ENCODE data around the gene NAP1L4.
A peak's percentile ranks its signal among the peaks of the same experiment; 100 is the strongest.

The NAP1L4 gene

GRCh38 chr11:2952290-2952689 lies 39.8 kb downstream of the NAP1L4 start:
- no peak overlapping the region for H3K27ac ChIP-seq (ENCODE audit: low read depth, low read length)
- H3K9me3 ChIP-seq (ENCODE audit: control insufficient read depth, insufficient read depth, low read depth, low read length): no peaks in the 10 kb centered on the region
- peaks cover 100% of the 10 kb centered on the region for H3K36me3 ChIP-seq (ENCODE audit: control insufficient read depth, insufficient read depth, low read length)
- no peaks in the 10 kb centered on the region for H3K27me3 ChIP-seq (ENCODE audit: control insufficient read depth, insufficient read depth, low read length)
- peaks cover 6% of the 10 kb centered on the region for H3K4me1 ChIP-seq (ENCODE audit: control insufficient read depth, insufficient read depth, low read length)
- no peak overlapping the region for H3K4me3 ChIP-seq (ENCODE audit: low read depth, low read length)
- no peak overlapping the region for H3K9ac ChIP-seq (ENCODE audit: low read length)

- no peaks in the 10 kb centered on the region for H3K9me3 ChIP-seq (ENCODE audit: control insufficient read depth, insufficient read depth, low read depth, low read length)
- no peak overlapping the region for H3K4me3 ChIP-seq (ENCODE audit: low read depth, low read length)
- H3K9ac ChIP-seq (ENCODE audit: low read length): no peak overlapping the region
- no peak overlapping the region; the same call in 1 of the 2 replicates for H3K27ac ChIP-seq (ENCODE audit: low read depth, low read length)
- no peaks in the 10 kb centered on the region for H3K27me3 ChIP-seq (ENCODE audit: control insufficient read depth, insufficient read depth, low read length)
- peaks cover 12% of the 10 kb centered on the region for H3K4me1 ChIP-seq (ENCODE audit: control insufficient read depth, insufficient read depth, low read length)
- H3K36me3 ChIP-seq (ENCODE audit: control insufficient read depth, insufficient read depth, low read length): peaks cover 100% of the 10 kb centered on the region
Observed at GRCh38 chr11:2951231-2952110, 40.7 kb downstream of the NAP1L4 start.

GRCh38 chr11:2950825-2951224 lies 41.3 kb downstream of the NAP1L4 start:
- no peak overlapping the region for H3K9ac ChIP-seq (ENCODE audit: low read length)
- no peak overlapping the region for H3K27ac ChIP-seq (ENCODE audit: low read depth, low read length)
- H3K4me1 ChIP-seq (ENCODE audit: control insufficient read depth, insufficient read depth, low read length): peaks cover 16% of the 10 kb centered on the region
- no peaks in the 10 kb centered on the region for H3K9me3 ChIP-seq (ENCODE audit: control insufficient read depth, insufficient read depth, low read depth, low read length)
- peaks cover 94% of the 10 kb centered on the region for H3K36me3 ChIP-seq (ENCODE audit: control insufficient read depth, insufficient read depth, low read length)
- H3K4me3 ChIP-seq (ENCODE audit: low read depth, low read length): no peak overlapping the region
- H3K27me3 ChIP-seq (ENCODE audit: control insufficient read depth, insufficient read depth, low read length): no peaks in the 10 kb centered on the region

- H3K36me3 ChIP-seq (ENCODE audit: control insufficient read depth, insufficient read depth, low read length): peaks cover 89% of the 10 kb centered on the region
- H3K9ac ChIP-seq (ENCODE audit: low read length): no peak overlapping the region
- no peaks in the 10 kb centered on the region for H3K9me3 ChIP-seq (ENCODE audit: control insufficient read depth, insufficient read depth, low read depth, low read length)
- no peak overlapping the region for H3K4me3 ChIP-seq (ENCODE audit: low read depth, low read length)
- H3K27ac ChIP-seq (ENCODE audit: low read depth, low read length): no peak overlapping the region
- peaks cover 25% of the 10 kb centered on the region for H3K4me1 ChIP-seq (ENCODE audit: control insufficient read depth, insufficient read depth, low read length)
- H3K27me3 ChIP-seq (ENCODE audit: control insufficient read depth, insufficient read depth, low read length): no peaks in the 10 kb centered on the region
Observed at GRCh38 chr11:2949920-2950319, 42.2 kb downstream of the NAP1L4 start.

- Histone ChIP-seq H3K36me3 (ENCODE audit: control insufficient read depth, insufficient read depth, low read length) (peaks cover 88% of the 10 kb centered on the region), H3K9me3 (ENCODE audit: control insufficient read depth, insufficient read depth, low read depth, low read length) (no peaks in the 10 kb centered on the region), H3K9ac (ENCODE audit: low read length) (no peak overlapping the region), H3K4me3 (ENCODE audit: low read depth, low read length) (no peak overlapping the region), H3K27me3 (ENCODE audit: control insufficient read depth, insufficient read depth, low read length) (no peaks in the 10 kb centered on the region), H3K4me1 (ENCODE audit: control insufficient read depth, insufficient read depth, low read length) (peaks cover 29% of the 10 kb centered on the region), H3K27ac (ENCODE audit: low read depth, low read length) (no peak overlapping the region)
Observed at GRCh38 chr11:2947744-2948143, 44.4 kb downstream of the NAP1L4 start.

- Histone ChIP-seq H3K9ac (ENCODE audit: low read length) (no peak overlapping the region), H3K4me1 (ENCODE audit: control insufficient read depth, insufficient read depth, low read length) (peaks cover 29% of the 10 kb centered on the region), H3K9me3 (ENCODE audit: control insufficient read depth, insufficient read depth, low read depth, low read length) (no peaks in the 10 kb centered on the region), H3K27me3 (ENCODE audit: control insufficient read depth, insufficient read depth, low read length) (no peaks in the 10 kb centered on the region), H3K4me3 (ENCODE audit: low read depth, low read length) (no peak overlapping the region), H3K27ac (ENCODE audit: low read depth, low read length) (peak overlapping the region; percentile 63; the same call in 1 of the 2 replicates), H3K36me3 (ENCODE audit: control insufficient read depth, insufficient read depth, low read length) (peaks cover 69% of the 10 kb centered on the region)
Observed at GRCh38 chr11:2945757-2946287, 46.3 kb downstream of the NAP1L4 start.

- Histone ChIP-seq H3K36me3 (ENCODE audit: control insufficient read depth, insufficient read depth, low read length) (peaks cover 63% of the 10 kb centered on the region), H3K4me3 (ENCODE audit: low read depth, low read length) (peak overlapping the region; percentile 33; the same call in 1 of the 2 replicates), H3K9me3 (ENCODE audit: control insufficient read depth, insufficient read depth, low read depth, low read length) (peaks cover 4% of the 10 kb centered on the region), H3K9ac (ENCODE audit: low read length) (no peak overlapping the region), H3K27me3 (ENCODE audit: control insufficient read depth, insufficient read depth, low read length) (no peaks in the 10 kb centered on the region), H3K4me1 (ENCODE audit: control insufficient read depth, insufficient read depth, low read length) (peaks cover 29% of the 10 kb centered on the region), H3K27ac (ENCODE audit: low read depth, low read length) (peak overlapping the region; percentile 63; the same call in 1 of the 2 replicates)
Observed at GRCh38 chr11:2945031-2945756, 46.9 kb downstream of the NAP1L4 start.

- Histone ChIP-seq H3K4me1 (ENCODE audit: control insufficient read depth, insufficient read depth, low read length) (peaks cover 29% of the 10 kb centered on the region), H3K36me3 (ENCODE audit: control insufficient read depth, insufficient read depth, low read length) (peaks cover 56% of the 10 kb centered on the region), H3K27ac (ENCODE audit: low read depth, low read length) (no peak overlapping the region), H3K9ac (ENCODE audit: low read length) (no peak overlapping the region), H3K4me3 (ENCODE audit: low read depth, low read length) (no peak overlapping the region), H3K27me3 (ENCODE audit: control insufficient read depth, insufficient read depth, low read length) (no peaks in the 10 kb centered on the region), H3K9me3 (ENCODE audit: control insufficient read depth, insufficient read depth, low read depth, low read length) (peaks cover 11% of the 10 kb centered on the region)
Observed at GRCh38 chr11:2944530-2944929, 47.6 kb downstream of the NAP1L4 start.

GRCh38 chr11:2943711-2944118 lies 48.4 kb downstream of the NAP1L4 start:
- H3K9ac ChIP-seq (ENCODE audit: low read length): no peak overlapping the region
- peaks cover 48% of the 10 kb centered on the region for H3K36me3 ChIP-seq (ENCODE audit: control insufficient read depth, insufficient read depth, low read length)
- H3K27me3 ChIP-seq (ENCODE audit: control insufficient read depth, insufficient read depth, low read length): no peaks in the 10 kb centered on the region
- H3K4me3 ChIP-seq (ENCODE audit: low read depth, low read length): no peak overlapping the region
- no peak overlapping the region for H3K27ac ChIP-seq (ENCODE audit: low read depth, low read length)
- peaks cover 19% of the 10 kb centered on the region for H3K9me3 ChIP-seq (ENCODE audit: control insufficient read depth, insufficient read depth, low read depth, low read length)
- H3K4me1 ChIP-seq (ENCODE audit: control insufficient read depth, insufficient read depth, low read length): peaks cover 29% of the 10 kb centered on the region

GRCh38 chr11:2942872-2943710 lies 49.0 kb downstream of the NAP1L4 start:
- Histone ChIP-seq H3K4me1 (ENCODE audit: control insufficient read depth, insufficient read depth, low read length) (peaks cover 29% of the 10 kb centered on the region), H3K9ac (ENCODE audit: low read length) (no peak overlapping the region), H3K9me3 (ENCODE audit: control insufficient read depth, insufficient read depth, low read depth, low read length) (peaks cover 23% of the 10 kb centered on the region), H3K27ac (ENCODE audit: low read depth, low read length) (no peak overlapping the region), H3K27me3 (ENCODE audit: control insufficient read depth, insufficient read depth, low read length) (no peaks in the 10 kb centered on the region), H3K36me3 (ENCODE audit: control insufficient read depth, insufficient read depth, low read length) (peaks cover 42% of the 10 kb centered on the region), H3K4me3 (ENCODE audit: low read depth, low read length) (no peak overlapping the region)

Data from HUES6 (cell line).